Thyroid gland (tissue), 4 donors: ENCODE data around the gene MCM5.

Source experiments
- POLR2A ChIP-seq, 2 donors: fragments of 450-650 bp; IDR thresholded peaks; one replicate each; pipeline ENCODE4 v1.6.1; 2017; ENCODE audit warnings: antibody characterized with exemption in 2 of 2, mild to moderate bottlenecking in 2 of 2, moderate library complexity in 1 of 2
- TF ChIP-seq, protein P1 (sequence below), 6 experiments: fragments of 200-600 bp in 3 of 6; fragments of 450-650 bp in 3 of 6; sonication (generic) in 3 of 6; IDR thresholded peaks; one replicate each; pipeline ENCODE4 v1.5.1; 2016 to 2019; ENCODE audit warnings: antibody characterized with exemption in 6 of 6, mild to moderate bottlenecking in 2 of 6, inconsistent platforms in 1 of 6, moderate library complexity in 1 of 6

DNA sequence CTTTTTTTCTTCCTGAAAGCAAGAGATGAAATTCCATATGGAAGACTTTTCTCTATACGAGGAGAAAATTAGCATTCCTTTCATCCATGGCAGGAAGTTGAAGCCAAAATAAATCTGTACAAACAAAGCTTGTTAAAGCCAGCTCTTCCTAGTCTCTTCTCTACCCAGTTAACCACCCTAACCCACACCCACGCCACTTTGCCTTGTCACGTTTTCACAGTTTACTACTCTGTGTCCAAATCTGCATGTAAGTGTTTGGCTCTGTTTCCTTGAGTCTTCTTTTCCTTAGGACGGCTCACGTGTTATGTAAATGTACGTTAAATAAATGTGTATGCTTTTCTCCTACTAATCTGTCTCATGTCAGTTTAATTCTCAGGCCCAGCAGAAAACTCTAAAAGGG is 26.2 kb upstream of the MCM5 start:
- TF ChIP-seq, protein P1, sequence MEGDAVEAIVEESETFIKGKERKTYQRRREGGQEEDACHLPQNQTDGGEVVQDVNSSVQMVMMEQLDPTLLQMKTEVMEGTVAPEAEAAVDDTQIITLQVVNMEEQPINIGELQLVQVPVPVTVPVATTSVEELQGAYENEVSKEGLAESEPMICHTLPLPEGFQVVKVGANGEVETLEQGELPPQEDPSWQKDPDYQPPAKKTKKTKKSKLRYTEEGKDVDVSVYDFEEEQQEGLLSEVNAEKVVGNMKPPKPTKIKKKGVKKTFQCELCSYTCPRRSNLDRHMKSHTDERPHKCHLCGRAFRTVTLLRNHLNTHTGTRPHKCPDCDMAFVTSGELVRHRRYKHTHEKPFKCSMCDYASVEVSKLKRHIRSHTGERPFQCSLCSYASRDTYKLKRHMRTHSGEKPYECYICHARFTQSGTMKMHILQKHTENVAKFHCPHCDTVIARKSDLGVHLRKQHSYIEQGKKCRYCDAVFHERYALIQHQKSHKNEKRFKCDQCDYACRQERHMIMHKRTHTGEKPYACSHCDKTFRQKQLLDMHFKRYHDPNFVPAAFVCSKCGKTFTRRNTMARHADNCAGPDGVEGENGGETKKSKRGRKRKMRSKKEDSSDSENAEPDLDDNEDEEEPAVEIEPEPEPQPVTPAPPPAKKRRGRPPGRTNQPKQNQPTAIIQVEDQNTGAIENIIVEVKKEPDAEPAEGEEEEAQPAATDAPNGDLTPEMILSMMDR (IDR thresholded peaks at IDR 0.05): no peak
- TF ChIP-seq POLR2A (IDR thresholded peaks at IDR 0.05): no peak
